Lower leg skin (tissue), 4 donors: Measurements from ENCODE around the gene NEU2. TPM values are rescaled to one million over a fixed set of nuclear protein-coding genes. Genes with fewer than 3 reads are reported as not detected.

Experiments used
- DNase-seq, 2 donors: peaks; one replicate each; pipeline ENCODE4 v3.0.0-alpha.2; 2019; ENCODE audit warnings: low spot score in 2 of 2
- H3K4me3 ChIP-seq: fragments of 200-600 bp; sonication (generic); 2 replicates; pipeline ENCODE4 v1.5.1; 2017; ENCODE audit warnings: mild to moderate bottlenecking, low read depth; ENCODE audit not compliant: poor library complexity, severe bottlenecking
- POLR2A ChIP-seq, 2 donors: fragments of 450-650 bp; IDR thresholded peaks; one replicate each; pipeline ENCODE4 v1.6.1; 2016 to 2017; ENCODE audit warnings: antibody characterized with exemption in 2 of 2, mild to moderate bottlenecking in 1 of 2, moderate library complexity in 1 of 2
- WGBS, 2 donors: methylation state at CpG; one replicate each; pipeline ENCODE4 v1.1.5; 2018; 5-methylcytosine and 5-hydroxymethylcytosine counted together
- intact Hi-C: fragments of 100-400 bp; cut with DNase I; formaldehyde crosslinking; loops from one replicate; pipeline ENCODE4 v1.15.0; 2023; ENCODE audit warnings: low total_unique reads
- total RNA-seq, 4 donors: library from RNA; depleted of rRNA; stranded (reverse); fragments of >200 nt; gene quantifications; one replicate each; pipeline ENCODE4 v1.1.0, GENCODE V29; 2016
- TF ChIP-seq, protein P1 (sequence below), 3 donors: fragments of 450-650 bp; IDR thresholded peaks; one replicate each; pipeline ENCODE4 v1.5.1; 2016; ENCODE audit warnings: antibody characterized with exemption in 3 of 3, mild to moderate bottlenecking in 3 of 3, moderate library complexity in 2 of 3

The NEU2 gene
- total RNA-seq, 4 donors from 2014 or later = 1.3 to 29.9 (median 14.2) TPM

DNA sequence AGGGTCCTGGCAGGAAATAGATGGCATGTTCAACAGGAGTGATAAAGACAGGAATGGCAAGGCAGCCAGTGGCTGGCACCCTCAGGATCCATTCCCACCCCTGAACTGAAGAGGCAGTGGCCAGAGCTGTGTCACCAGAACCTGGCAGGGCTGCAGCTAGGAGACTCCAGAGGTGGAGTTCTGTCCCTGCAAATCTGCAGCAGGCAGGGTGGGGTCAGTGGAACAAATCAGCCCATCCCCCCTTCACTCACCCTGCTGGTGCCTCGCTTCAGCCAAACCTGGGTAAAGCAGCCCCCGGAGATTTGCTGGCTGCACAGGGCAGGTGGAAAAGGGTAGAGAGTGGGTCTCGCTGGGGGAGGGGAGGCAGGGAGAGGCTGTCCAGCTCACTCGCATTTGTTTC lies 40.4 kb downstream of the NEU2 start:
- peak in 1 of 2 donors; percentile 66 for DNase-seq
- 67 to 87% methylated on average over 4 of the region's 4 CpGs for WGBS, 2 donors
- intact Hi-C loops = no loop called here
- no peak for TF ChIP-seq POLR2A (IDR thresholded peaks at IDR 0.05)
- TF ChIP-seq, protein P1, sequence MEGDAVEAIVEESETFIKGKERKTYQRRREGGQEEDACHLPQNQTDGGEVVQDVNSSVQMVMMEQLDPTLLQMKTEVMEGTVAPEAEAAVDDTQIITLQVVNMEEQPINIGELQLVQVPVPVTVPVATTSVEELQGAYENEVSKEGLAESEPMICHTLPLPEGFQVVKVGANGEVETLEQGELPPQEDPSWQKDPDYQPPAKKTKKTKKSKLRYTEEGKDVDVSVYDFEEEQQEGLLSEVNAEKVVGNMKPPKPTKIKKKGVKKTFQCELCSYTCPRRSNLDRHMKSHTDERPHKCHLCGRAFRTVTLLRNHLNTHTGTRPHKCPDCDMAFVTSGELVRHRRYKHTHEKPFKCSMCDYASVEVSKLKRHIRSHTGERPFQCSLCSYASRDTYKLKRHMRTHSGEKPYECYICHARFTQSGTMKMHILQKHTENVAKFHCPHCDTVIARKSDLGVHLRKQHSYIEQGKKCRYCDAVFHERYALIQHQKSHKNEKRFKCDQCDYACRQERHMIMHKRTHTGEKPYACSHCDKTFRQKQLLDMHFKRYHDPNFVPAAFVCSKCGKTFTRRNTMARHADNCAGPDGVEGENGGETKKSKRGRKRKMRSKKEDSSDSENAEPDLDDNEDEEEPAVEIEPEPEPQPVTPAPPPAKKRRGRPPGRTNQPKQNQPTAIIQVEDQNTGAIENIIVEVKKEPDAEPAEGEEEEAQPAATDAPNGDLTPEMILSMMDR (IDR thresholded peaks at IDR 0.05) = no peak
- H3K4me3 ChIP-seq = no peak overlapping the region

DNA sequence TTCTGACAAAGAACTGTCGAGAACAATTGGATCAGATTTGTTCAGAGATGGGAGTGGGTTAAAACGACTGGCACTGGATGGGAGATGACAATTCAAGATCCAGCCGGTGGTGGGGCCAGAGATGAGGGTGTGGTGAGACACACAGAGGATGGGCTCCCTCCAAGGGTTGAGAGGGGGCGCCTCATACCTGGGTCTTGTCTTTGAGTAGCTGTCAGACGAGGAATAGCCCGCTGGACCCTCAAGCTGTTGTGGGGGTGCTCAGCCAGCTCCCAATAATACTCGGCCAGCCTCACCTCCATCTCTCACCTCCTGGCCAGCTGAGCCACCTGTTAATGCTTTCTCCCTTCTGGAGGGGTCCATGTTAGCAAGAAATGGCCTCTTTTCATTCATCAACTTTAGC lies 41.6 kb downstream of the NEU2 start:
- 74 to 80% methylated on average over 7 of the region's 7 CpGs for WGBS, 2 donors
- peak in 1 of 2 donors; percentile 59 for DNase-seq
- H3K4me3 ChIP-seq = no peak overlapping the region
- TF ChIP-seq, protein P1 (IDR thresholded peaks at IDR 0.05) = no peak
- no peak for TF ChIP-seq POLR2A (IDR thresholded peaks at IDR 0.05)
- intact Hi-C loops = no loop called here

DNA sequence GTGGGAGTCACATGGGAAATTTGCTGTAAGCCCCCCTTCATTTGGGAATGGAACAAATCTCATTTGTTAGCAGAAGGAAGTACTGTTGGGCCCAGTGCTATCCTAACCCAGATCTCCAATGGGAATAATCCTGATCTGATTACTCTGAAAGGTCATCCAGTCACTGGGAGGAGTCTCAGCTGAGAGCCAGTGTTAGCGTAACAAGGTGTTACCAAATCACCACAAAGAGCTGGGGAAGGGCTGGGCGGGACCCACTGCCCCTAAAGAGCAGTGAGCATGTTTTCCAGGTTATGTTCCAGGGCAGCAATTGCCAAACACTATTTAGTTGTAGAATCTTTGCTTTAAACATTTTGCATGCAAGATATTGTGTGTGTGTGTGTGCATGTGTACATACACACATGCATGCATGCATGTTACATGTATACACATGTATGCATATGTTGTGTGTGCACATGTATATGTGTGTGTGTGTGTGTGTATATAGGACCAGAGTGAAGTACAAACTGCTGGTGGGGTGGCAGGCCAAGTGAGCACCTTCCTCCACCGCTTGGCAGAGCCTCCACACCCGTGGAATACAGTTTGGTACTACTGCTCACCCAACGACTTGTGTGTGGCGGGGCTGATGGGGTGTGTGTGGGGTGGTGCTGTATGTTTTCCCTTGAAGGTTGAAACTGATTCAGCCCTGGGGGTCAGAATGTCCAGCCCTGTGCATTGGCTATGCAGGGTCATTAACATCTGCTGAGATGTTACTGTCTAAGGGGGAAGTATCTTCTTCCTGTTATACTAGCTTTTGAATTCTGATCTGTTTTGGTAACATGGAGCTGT lies 42.9 kb downstream of the NEU2 start:
- 55 to 59% methylated on average over 6 of the region's 6 CpGs for WGBS, 2 donors
- intact Hi-C loops = loop anchor here (5.0 kb wide), 1 partner anchor 617 kb away; the partner anchor contains the start of gene UGT1A6
- no peak for TF ChIP-seq POLR2A (IDR thresholded peaks at IDR 0.05)
- TF ChIP-seq, protein P1 (IDR thresholded peaks at IDR 0.05) = no peak
- peak in 1 of 2 donors; percentile 76 for DNase-seq
- no peak overlapping the region for H3K4me3 ChIP-seq

DNA sequence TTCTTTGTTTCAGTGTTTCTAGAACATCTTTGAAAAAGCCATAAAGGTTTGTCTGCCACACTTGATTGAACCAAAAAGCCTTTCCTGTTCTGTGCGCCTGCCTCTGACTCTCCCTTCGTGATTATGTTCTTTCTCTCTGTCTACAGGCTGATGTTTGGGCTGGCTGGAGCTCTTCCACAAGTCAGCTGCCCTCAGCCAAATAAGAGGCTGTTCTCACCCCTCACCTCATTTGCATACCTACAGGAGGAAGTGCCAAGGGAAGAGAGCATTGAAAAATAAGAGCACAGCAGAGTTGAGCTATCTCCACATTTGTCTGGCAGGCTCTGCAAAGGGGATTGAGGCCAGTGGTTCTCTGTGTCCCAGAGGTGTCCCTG lies 43.5 kb downstream of the NEU2 start:
- WGBS, 2 donors = 27 to 28% methylated on average over 2 of the region's 2 CpGs
- intact Hi-C loops = loop anchor here (5.0 kb wide), 1 partner anchor 616 kb away; the partner anchor contains the start of gene UGT1A6
- TF ChIP-seq, protein P1 (IDR thresholded peaks at IDR 0.05) = no peak
- no peak for TF ChIP-seq POLR2A (IDR thresholded peaks at IDR 0.05)
- DNase-seq = peak in 1 of 2 donors; percentile 75
- H3K4me3 ChIP-seq = no peak overlapping the region

DNA sequence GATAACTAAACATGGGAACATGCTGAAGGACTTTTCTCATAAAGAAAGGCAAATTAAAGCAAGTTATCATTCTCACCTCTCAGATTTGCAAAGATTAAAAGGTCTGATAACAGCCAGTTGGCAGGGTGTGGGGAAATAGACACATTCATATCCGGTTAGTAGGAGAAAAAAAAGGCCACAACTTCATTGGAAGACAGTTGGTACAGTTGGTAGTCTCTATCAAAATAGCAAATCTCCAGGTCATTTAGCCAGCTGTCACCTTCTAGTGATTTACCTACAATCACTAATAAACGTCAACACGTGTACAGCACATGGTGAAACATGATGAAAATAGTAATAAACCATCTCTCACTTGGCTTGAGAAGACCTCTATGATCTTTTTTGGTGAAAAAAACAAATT lies 44.3 kb downstream of the NEU2 start:
- no peak for TF ChIP-seq POLR2A (IDR thresholded peaks at IDR 0.05)
- TF ChIP-seq, protein P1 (IDR thresholded peaks at IDR 0.05) = no peak
- WGBS, 2 donors = 29 to 37% methylated on average over 3 of the region's 3 CpGs
- intact Hi-C loops = loop anchor here (5.0 kb wide), 1 partner anchor 616 kb away; the partner anchor contains the start of gene UGT1A6
- H3K4me3 ChIP-seq = no peak overlapping the region
- DNase-seq = peak in 1 of 2 donors; percentile 13
